Vagina (tissue), 2 donors: ENCODE results near the gene OR9A4. TPM values are rescaled to one million over a fixed set of nuclear protein-coding genes. Genes with fewer than 3 reads are reported as not detected.

Source experiments
- DNase-seq, 2 donors: peaks; one replicate each; pipeline ENCODE4 v3.0.0-alpha.2; 2017; ENCODE audit errors: extremely low spot score in 2 of 2
- H3K27ac ChIP-seq: fragments of 200-600 bp; sonication (generic); one replicate; pipeline ENCODE4 v1.5.1; 2019
- H3K27me3 ChIP-seq: fragments of 200-600 bp; sonication (generic); one replicate; pipeline ENCODE4 v1.5.1; 2019
- H3K36me3 ChIP-seq, 2 donors: fragments of 200-600 bp; sonication (generic); one replicate each; pipeline ENCODE4 v1.5.1; 2017 to 2019
- H3K4me1 ChIP-seq: fragments of 200-600 bp; sonication (generic); one replicate; pipeline ENCODE4 v1.5.1; 2019
- H3K4me3 ChIP-seq, 2 donors: fragments of 200-600 bp; sonication (generic); 1 replicate in 1 of 2; 2 replicates in 1 of 2; pipeline ENCODE4 v1.5.1; 2016 to 2019
- H3K9me3 ChIP-seq: fragments of 200-600 bp; sonication (generic); one replicate; pipeline ENCODE4 v1.5.1; 2019
- POLR2A ChIP-seq, 2 donors: fragments of 450-650 bp; IDR thresholded peaks; one replicate each; pipeline ENCODE4 v1.6.1; 2017; ENCODE audit warnings: antibody characterized with exemption in 2 of 2, mild to moderate bottlenecking in 2 of 2, moderate library complexity in 2 of 2
- POLR2AphosphoS5 ChIP-seq, 2 donors: sonication (generic); formaldehyde crosslinking; IDR thresholded peaks; one replicate each; pipeline ENCODE4 v1.9.0; 2017; ENCODE audit warnings: antibody characterized with exemption in 2 of 2, mild to moderate bottlenecking in 2 of 2, low read depth in 1 of 2; ENCODE audit not compliant: insufficient read depth in 1 of 2
- intact Hi-C: fragments of 100-400 bp; cut with DNase I; formaldehyde crosslinking; loops from one replicate; pipeline ENCODE4 v1.15.1; 2023
- total RNA-seq: library from RNA; depleted of rRNA; stranded (reverse); fragments of >200 nt; gene quantifications from one replicate; pipeline ENCODE4 v1.2.3, GENCODE V29; 2016
- TF ChIP-seq, protein P1 (sequence below), 3 experiments: fragments of 450-650 bp in 2 of 3; fragments of 200-600 bp in 1 of 3; sonication (generic) in 1 of 3; IDR thresholded peaks; one replicate each; pipeline ENCODE4 v1.5.1; 2017 to 2019; ENCODE audit warnings: antibody characterized with exemption in 3 of 3, mild to moderate bottlenecking in 2 of 3, moderate library complexity in 2 of 3

Gene OR9A4
- not detected for total RNA-seq

- Histone ChIP-seq H3K27ac (no peak within 1 kb of the TSS), H3K27me3 (no peaks in the 10 kb centered on the region)
- intact Hi-C loops, result no loop called here
These were observed at the start of gene OR9A4 for GRCh38 chr7:141916099-141916498. TSS of gene OR9A4 (plus strand) at chr7:141916399. CDS start at chr7:141918876, 2,477 bp downstream.

GRCh38 chr7:141866974-141867373, 49.2 kb upstream of the OR9A4 start:
- H3K27ac ChIP-seq, result no peak overlapping the region
- no peak for TF ChIP-seq POLR2AphosphoS5 (IDR thresholded peaks at IDR 0.05; ENCODE audit: insufficient read depth in 1 of 2, low read depth in 1 of 2)
- no peaks in the 10 kb centered on the region for H3K4me1 ChIP-seq
- H3K36me3 ChIP-seq, result no peaks in the 10 kb centered on the region
- intact Hi-C loops, result no loop called here
- DNase-seq, result no peak
- no peaks in the 10 kb centered on the region for H3K9me3 ChIP-seq
- H3K4me3 ChIP-seq, result no peak overlapping the region
- H3K27me3 ChIP-seq, result no peaks in the 10 kb centered on the region

More at GRCh38 chr7:141916099-141916498, at the start of gene OR9A4:
- TF ChIP-seq POLR2A (IDR thresholded peaks at IDR 0.05), result no peak
- TF ChIP-seq, protein P1, sequence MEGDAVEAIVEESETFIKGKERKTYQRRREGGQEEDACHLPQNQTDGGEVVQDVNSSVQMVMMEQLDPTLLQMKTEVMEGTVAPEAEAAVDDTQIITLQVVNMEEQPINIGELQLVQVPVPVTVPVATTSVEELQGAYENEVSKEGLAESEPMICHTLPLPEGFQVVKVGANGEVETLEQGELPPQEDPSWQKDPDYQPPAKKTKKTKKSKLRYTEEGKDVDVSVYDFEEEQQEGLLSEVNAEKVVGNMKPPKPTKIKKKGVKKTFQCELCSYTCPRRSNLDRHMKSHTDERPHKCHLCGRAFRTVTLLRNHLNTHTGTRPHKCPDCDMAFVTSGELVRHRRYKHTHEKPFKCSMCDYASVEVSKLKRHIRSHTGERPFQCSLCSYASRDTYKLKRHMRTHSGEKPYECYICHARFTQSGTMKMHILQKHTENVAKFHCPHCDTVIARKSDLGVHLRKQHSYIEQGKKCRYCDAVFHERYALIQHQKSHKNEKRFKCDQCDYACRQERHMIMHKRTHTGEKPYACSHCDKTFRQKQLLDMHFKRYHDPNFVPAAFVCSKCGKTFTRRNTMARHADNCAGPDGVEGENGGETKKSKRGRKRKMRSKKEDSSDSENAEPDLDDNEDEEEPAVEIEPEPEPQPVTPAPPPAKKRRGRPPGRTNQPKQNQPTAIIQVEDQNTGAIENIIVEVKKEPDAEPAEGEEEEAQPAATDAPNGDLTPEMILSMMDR (IDR thresholded peaks at IDR 0.05), result no peak
- TF ChIP-seq POLR2AphosphoS5 (IDR thresholded peaks at IDR 0.05; ENCODE audit: insufficient read depth in 1 of 2, low read depth in 1 of 2), result no peak
- Histone ChIP-seq H3K9me3 (no peaks in the 10 kb centered on the region), H3K4me1 (no peaks in the 10 kb centered on the region), H3K4me3 (no peak within 1 kb of the TSS), H3K36me3 (no peaks in the 10 kb centered on the region)
- no peak for DNase-seq

DNA sequence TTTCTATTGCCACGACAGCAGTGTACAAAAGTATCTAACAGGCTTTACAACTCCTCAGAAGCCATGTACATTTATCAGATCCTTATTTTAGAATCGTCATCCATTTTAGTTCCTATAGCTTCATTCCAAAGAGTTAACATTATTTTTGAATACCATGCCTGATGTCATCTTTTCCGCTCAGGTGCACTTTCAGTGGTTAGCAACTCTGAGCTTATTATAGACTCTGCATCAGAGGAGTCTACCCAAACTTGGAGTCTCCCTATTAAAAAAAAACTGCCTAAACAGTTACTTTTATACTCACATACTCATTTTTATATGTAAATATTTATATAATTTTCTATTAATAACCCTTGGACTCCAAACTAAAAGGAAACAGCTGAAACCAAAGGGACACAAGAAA, 43.3 kb upstream of the OR9A4 start:
- no peak for TF ChIP-seq POLR2A (IDR thresholded peaks at IDR 0.05)
- Histone ChIP-seq H3K27me3 (no peaks in the 10 kb centered on the region), H3K27ac (no peak overlapping the region), H3K4me1 (no peaks in the 10 kb centered on the region), H3K36me3 (no peaks in the 10 kb centered on the region), H3K9me3 (no peaks in the 10 kb centered on the region), H3K4me3 (no peak overlapping the region)
- DNase-seq, result no peak
- intact Hi-C loops, result no loop called here

DNA sequence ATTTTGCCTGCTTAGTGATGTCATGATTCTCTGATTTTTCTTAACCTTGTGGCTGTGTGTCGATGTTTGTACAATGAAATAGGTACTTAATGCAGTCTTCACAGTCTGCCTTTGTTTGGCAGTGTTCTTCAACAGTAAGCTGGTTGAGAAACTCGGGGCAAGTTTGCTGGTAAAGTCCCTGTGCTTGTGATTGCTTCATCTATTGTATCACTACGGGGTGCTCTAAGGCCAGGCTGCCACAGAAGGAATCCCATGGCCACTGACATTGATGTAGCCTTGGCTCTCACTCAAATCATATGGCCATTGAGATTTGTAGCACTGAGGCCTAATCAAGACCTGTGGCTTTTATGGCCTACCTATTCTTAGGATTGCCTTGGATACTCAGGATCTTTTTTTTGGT, 41.4 kb upstream of the OR9A4 start:
- Histone ChIP-seq H3K9me3 (no peaks in the 10 kb centered on the region), H3K27ac (no peak overlapping the region), H3K27me3 (no peaks in the 10 kb centered on the region), H3K36me3 (no peaks in the 10 kb centered on the region), H3K4me1 (no peaks in the 10 kb centered on the region), H3K4me3 (no peak overlapping the region)
- DNase-seq, result no peak
- intact Hi-C loops, result no loop called here
- TF ChIP-seq, protein P1 (IDR thresholded peaks at IDR 0.05), result no peak
- TF ChIP-seq POLR2A (IDR thresholded peaks at IDR 0.05) (no peak), POLR2AphosphoS5 (IDR thresholded peaks at IDR 0.05; ENCODE audit: insufficient read depth in 1 of 2, low read depth in 1 of 2) (no peak)

DNA sequence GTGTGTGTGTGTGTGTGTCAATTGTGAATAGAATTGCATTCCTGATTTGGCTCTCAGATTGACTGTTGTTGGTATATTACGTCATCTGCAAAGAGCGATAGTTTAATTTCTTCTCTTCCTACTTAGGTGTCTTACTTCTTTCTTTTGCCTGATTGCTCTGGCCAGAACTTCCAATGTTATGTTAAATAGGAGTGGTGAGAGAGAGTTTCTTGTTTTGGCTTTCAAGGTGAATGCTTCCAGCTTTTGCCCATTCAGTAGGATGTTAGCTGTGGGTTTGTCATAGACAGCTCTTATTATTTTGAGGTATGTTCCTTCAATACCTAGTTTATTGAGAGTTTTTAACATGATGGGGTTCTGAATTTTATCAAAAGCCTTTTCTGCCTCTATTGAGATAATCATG, 40.7 kb upstream of the OR9A4 start:
- intact Hi-C loops, result no loop called here
- Histone ChIP-seq H3K27ac (no peak overlapping the region), H3K27me3 (no peaks in the 10 kb centered on the region), H3K4me3 (no peak overlapping the region), H3K4me1 (no peaks in the 10 kb centered on the region), H3K36me3 (no peaks in the 10 kb centered on the region), H3K9me3 (no peaks in the 10 kb centered on the region)
- TF ChIP-seq, protein P1 (IDR thresholded peaks at IDR 0.05), result no peak
- TF ChIP-seq POLR2AphosphoS5 (IDR thresholded peaks at IDR 0.05; ENCODE audit: insufficient read depth in 1 of 2, low read depth in 1 of 2) (no peak), POLR2A (IDR thresholded peaks at IDR 0.05) (no peak)
- DNase-seq, result no peak

GRCh38 chr7:141876371-141876770, 39.8 kb upstream of the OR9A4 start:
- intact Hi-C loops, result no loop called here
- H3K9me3 ChIP-seq, result no peaks in the 10 kb centered on the region
- no peak overlapping the region for H3K27ac ChIP-seq
- H3K27me3 ChIP-seq, result no peaks in the 10 kb centered on the region
- no peaks in the 10 kb centered on the region for H3K4me1 ChIP-seq
- no peaks in the 10 kb centered on the region for H3K36me3 ChIP-seq
- DNase-seq, result no peak
- no peak overlapping the region for H3K4me3 ChIP-seq
- TF ChIP-seq POLR2A (IDR thresholded peaks at IDR 0.05), result no peak
- TF ChIP-seq POLR2AphosphoS5 (IDR thresholded peaks at IDR 0.05; ENCODE audit: insufficient read depth in 1 of 2, low read depth in 1 of 2), result no peak
- TF ChIP-seq, protein P1 (IDR thresholded peaks at IDR 0.05), result no peak
